Fibroblast of lung (primary cell): ENCODE results near the gene CFLAR.

Experiments used
- EZH2 ChIP-seq: IDR thresholded peaks from 2 replicates; pipeline ENCODE4 v1.5.1; 2012; ENCODE audit warnings: low read length, control low read depth, mild to moderate bottlenecking; ENCODE audit errors: missing control alignments
- TF ChIP-seq, protein P1 (sequence below), 2 donors: IDR thresholded peaks in 1 of 2; conservative IDR thresholded peaks in 1 of 2; 1 replicate in 1 of 2; 2 replicates in 1 of 2; pipeline ENCODE4 v1.5.1; 2011 to 2012; ENCODE audit warnings: low read length in 2 of 2, control low read depth in 1 of 2, inconsistent platforms in 1 of 2, low read depth in 1 of 2, mild to moderate bottlenecking in 1 of 2

GRCh38 chr2:201109186-201109585, 6.8 kb upstream of the CFLAR start:
- TF ChIP-seq, protein P1, sequence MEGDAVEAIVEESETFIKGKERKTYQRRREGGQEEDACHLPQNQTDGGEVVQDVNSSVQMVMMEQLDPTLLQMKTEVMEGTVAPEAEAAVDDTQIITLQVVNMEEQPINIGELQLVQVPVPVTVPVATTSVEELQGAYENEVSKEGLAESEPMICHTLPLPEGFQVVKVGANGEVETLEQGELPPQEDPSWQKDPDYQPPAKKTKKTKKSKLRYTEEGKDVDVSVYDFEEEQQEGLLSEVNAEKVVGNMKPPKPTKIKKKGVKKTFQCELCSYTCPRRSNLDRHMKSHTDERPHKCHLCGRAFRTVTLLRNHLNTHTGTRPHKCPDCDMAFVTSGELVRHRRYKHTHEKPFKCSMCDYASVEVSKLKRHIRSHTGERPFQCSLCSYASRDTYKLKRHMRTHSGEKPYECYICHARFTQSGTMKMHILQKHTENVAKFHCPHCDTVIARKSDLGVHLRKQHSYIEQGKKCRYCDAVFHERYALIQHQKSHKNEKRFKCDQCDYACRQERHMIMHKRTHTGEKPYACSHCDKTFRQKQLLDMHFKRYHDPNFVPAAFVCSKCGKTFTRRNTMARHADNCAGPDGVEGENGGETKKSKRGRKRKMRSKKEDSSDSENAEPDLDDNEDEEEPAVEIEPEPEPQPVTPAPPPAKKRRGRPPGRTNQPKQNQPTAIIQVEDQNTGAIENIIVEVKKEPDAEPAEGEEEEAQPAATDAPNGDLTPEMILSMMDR (conservative IDR thresholded peaks at IDR 0.05 in 1 of 2, IDR thresholded peaks at IDR 0.05 in 1 of 2; ENCODE audit: low read depth in 1 of 2, low read length in 2 of 2): no peak
- no peak for TF ChIP-seq EZH2
